Measurements from ENCODE around the gene ATG2A. TPM values are rescaled to one million over a fixed set of nuclear protein-coding genes. Genes with fewer than 3 reads are reported as not detected.

ATG2A gene
- total RNA-seq, 1 donor from 2014 or later, result 16.3 TPM

GRCh38 chr11:64951529-64951928 lies 34.5 kb upstream of the ATG2A start:
- no peaks in the 10 kb centered on the region for H3K36me3 Mint-ChIP-seq (ENCODE audit: low read depth)

GRCh38 chr11:64947208-64947814 lies 30.3 kb upstream of the ATG2A start:
- DNase-seq (ENCODE audit: low spot score), result peak; percentile 7
- Mint-ChIP-seq H3K4me3 (ENCODE audit: unreplicated experiment) (no peak overlapping the region), H3K36me3 (ENCODE audit: low read depth) (no peaks in the 10 kb centered on the region), H3K4me1 (ENCODE audit: low read depth) (no peaks in the 10 kb centered on the region), H3K27me3 (ENCODE audit: low read depth) (peaks cover 28% of the 10 kb centered on the region), H3K9me3 (ENCODE audit: low read depth) (no peaks in the 10 kb centered on the region), H3K27ac (ENCODE audit: unreplicated experiment) (no peak overlapping the region)
- no peak for TF ChIP-seq CTCF (IDR thresholded peaks at IDR 0.05)

More at GRCh38 chr11:64951529-64951928, 34.5 kb upstream of the ATG2A start:
- no peak for TF ChIP-seq CTCF (IDR thresholded peaks at IDR 0.05)
- no peaks in the 10 kb centered on the region for H3K9me3 Mint-ChIP-seq (ENCODE audit: low read depth)
- H3K27ac Mint-ChIP-seq (ENCODE audit: unreplicated experiment), result no peak overlapping the region
- H3K27me3 Mint-ChIP-seq (ENCODE audit: low read depth), result peaks cover 19% of the 10 kb centered on the region
- no peak overlapping the region for H3K4me3 Mint-ChIP-seq (ENCODE audit: unreplicated experiment)
- no peaks in the 10 kb centered on the region for H3K4me1 Mint-ChIP-seq (ENCODE audit: low read depth)
- DNase-seq (ENCODE audit: low spot score), result peak; percentile 22

DNA sequence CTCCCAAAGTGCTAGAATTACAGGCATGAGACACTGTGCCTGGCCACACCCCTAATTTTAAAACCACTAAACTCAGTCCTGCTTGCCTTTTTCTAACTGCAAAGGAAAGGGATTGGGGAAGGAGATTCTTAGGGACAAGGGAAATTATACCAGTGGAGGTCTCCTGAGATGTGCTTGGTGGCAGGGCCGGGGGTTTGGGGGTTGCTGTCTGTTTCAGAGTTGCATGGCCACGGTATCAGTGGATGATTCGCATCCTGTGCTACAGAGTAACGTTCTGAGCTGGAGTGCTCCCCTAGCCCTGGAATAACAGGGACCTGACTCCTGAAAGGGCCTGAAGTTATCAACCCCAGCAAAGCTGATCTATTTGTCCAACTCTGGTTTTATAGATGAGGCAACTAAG lies 19.5 kb upstream of the ATG2A start:
- Mint-ChIP-seq H3K27ac (ENCODE audit: unreplicated experiment) (no peak overlapping the region), H3K4me1 (ENCODE audit: low read depth) (peaks cover 6% of the 10 kb centered on the region), H3K4me3 (ENCODE audit: unreplicated experiment) (no peak overlapping the region), H3K9me3 (ENCODE audit: low read depth) (no peaks in the 10 kb centered on the region), H3K36me3 (ENCODE audit: low read depth) (peaks cover 14% of the 10 kb centered on the region), H3K27me3 (ENCODE audit: low read depth) (peaks cover 1% of the 10 kb centered on the region)
- peak; percentile 59 for DNase-seq (ENCODE audit: low spot score)
- no peak for TF ChIP-seq CTCF (IDR thresholded peaks at IDR 0.05)

- Mint-ChIP-seq H3K9me3 (ENCODE audit: low read depth) (no peaks in the 10 kb centered on the region), H3K36me3 (ENCODE audit: low read depth) (peaks cover 24% of the 10 kb centered on the region), H3K4me3 (ENCODE audit: unreplicated experiment) (no peak within 1 kb of the TSS), H3K27ac (ENCODE audit: unreplicated experiment) (no peak within 1 kb of the TSS), H3K4me1 (ENCODE audit: low read depth) (peaks cover 6% of the 10 kb centered on the region), H3K27me3 (ENCODE audit: low read depth) (no peaks in the 10 kb centered on the region)
- TF ChIP-seq CTCF (IDR thresholded peaks at IDR 0.05), result peak; percentile 26
- peak; percentile 56 for DNase-seq (ENCODE audit: low spot score)
These were observed 18.5 kb upstream of the ATG2A start, which contains the start of gene GPHA2 for GRCh38 chr11:64935359-64936081. TSS of gene GPHA2 (minus strand) at chr11:64935893. CDS start at chr11:64935460, 433 bp downstream.

DNA sequence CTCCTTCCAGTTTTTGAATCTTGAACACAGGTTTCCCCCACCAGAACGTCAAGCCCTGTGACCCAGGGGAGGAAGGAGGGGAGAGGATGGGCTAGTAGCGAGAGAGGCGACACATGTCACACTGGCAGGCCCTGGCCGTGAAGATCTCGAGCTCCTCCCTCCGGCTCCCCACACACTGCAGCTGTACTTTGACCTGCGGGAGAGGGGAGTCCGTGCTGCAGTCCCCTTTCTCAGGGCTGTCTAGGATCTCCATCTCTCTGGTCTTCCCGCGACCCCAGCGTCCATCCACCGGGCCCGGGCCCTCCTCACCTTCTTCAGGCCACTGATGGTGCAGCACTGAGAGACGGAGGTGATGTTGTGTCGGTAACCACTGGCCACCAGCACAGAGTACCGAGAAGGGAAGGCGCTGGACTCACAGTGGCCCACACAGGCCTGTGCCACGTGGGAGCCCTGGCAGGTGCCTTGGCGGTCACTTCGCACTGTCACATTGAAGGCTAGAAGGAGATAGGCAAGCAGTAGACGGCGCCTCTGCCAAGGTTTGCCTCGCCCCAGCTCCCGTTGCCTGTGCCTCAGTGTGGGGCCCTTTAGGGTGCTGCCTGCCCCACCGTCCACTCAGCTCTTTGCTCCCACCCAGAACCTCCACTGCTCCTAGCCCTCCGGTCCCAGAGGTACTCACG lies 17.8 kb upstream of the ATG2A start:
- H3K4me1 Mint-ChIP-seq (ENCODE audit: low read depth), result peaks cover 6% of the 10 kb centered on the region
- H3K27ac Mint-ChIP-seq (ENCODE audit: unreplicated experiment), result no peak overlapping the region
- peak; percentile 75 for DNase-seq (ENCODE audit: low spot score)
- peaks cover 31% of the 10 kb centered on the region for H3K36me3 Mint-ChIP-seq (ENCODE audit: low read depth)
- no peak overlapping the region for H3K4me3 Mint-ChIP-seq (ENCODE audit: unreplicated experiment)
- no peaks in the 10 kb centered on the region for H3K27me3 Mint-ChIP-seq (ENCODE audit: low read depth)
- no peak for TF ChIP-seq CTCF (IDR thresholded peaks at IDR 0.05)
- H3K9me3 Mint-ChIP-seq (ENCODE audit: low read depth), result no peaks in the 10 kb centered on the region

All from chondrocyte (in vitro differentiated cells).